GM19452 (cell line): ENCODE results near the gene DCLK2.
"Not testable (repeated sequence)": the region's sequence is repeated elsewhere in the genome, so short reads cannot be mapped to it uniquely, and the experiment has no call there.

Experiments used
- ATAC-seq: cut with Tn5 transposase; IDR thresholded peaks from one replicate; pipeline ENCODE4 v1.9.1; 2021; ENCODE audit not compliant: unreplicated experiment

Gene DCLK2

GRCh38 chr4:150197256-150197655 lies 119.0 kb downstream of the DCLK2 start:
- ATAC-seq = not testable (repeated sequence)

- no peak for ATAC-seq
Observed at GRCh38 chr4:150199056-150199455, 120.8 kb downstream of the DCLK2 start.

GRCh38 chr4:150205016-150205415 lies 126.8 kb downstream of the DCLK2 start:
- ATAC-seq = no peak

- ATAC-seq = no peak
Observed at GRCh38 chr4:150206265-150206664, 128.0 kb downstream of the DCLK2 start.

- ATAC-seq = no peak
Observed at GRCh38 chr4:150206954-150207353, 128.7 kb downstream of the DCLK2 start.

GRCh38 chr4:150207871-150208270 lies 129.6 kb downstream of the DCLK2 start:
- no peak for ATAC-seq

- ATAC-seq = no peak
Observed at GRCh38 chr4:150209140-150209829, 131.0 kb downstream of the DCLK2 start.

- ATAC-seq = no peak
Observed at GRCh38 chr4:150211016-150211415, 132.8 kb downstream of the DCLK2 start.

GRCh38 chr4:150211799-150212445 lies 133.7 kb downstream of the DCLK2 start:
- no peak for ATAC-seq

GRCh38 chr4:150212485-150212884 lies 134.2 kb downstream of the DCLK2 start:
- no peak for ATAC-seq

- ATAC-seq = peak; percentile 60
Observed at GRCh38 chr4:150212927-150213326, 134.7 kb downstream of the DCLK2 start.

GRCh38 chr4:150215601-150216000 lies 137.4 kb downstream of the DCLK2 start:
- no peak for ATAC-seq

- ATAC-seq = no peak
Observed at GRCh38 chr4:150216726-150217125, 138.5 kb downstream of the DCLK2 start.

GRCh38 chr4:150217192-150217591 lies 138.9 kb downstream of the DCLK2 start:
- no peak for ATAC-seq

GRCh38 chr4:150217808-150218207 lies 139.6 kb downstream of the DCLK2 start:
- no peak for ATAC-seq

- no peak for ATAC-seq
Observed at GRCh38 chr4:150218447-150218846, 140.2 kb downstream of the DCLK2 start.

- no peak for ATAC-seq
Observed at GRCh38 chr4:150219841-150220240, 141.6 kb downstream of the DCLK2 start.

- no peak for ATAC-seq
Observed at GRCh38 chr4:150224896-150225591, 146.8 kb downstream of the DCLK2 start.

- no peak for ATAC-seq
Observed at GRCh38 chr4:150229520-150229919, 151.3 kb downstream of the DCLK2 start.

GRCh38 chr4:150230561-150230960 lies 152.3 kb downstream of the DCLK2 start:
- ATAC-seq = no peak

GRCh38 chr4:150231107-150231770 lies 153.0 kb downstream of the DCLK2 start:
- ATAC-seq = no peak

- no peak for ATAC-seq
Observed at GRCh38 chr4:150232029-150232428, 153.8 kb downstream of the DCLK2 start.
